Fibroblast of mammary gland (primary cell): ENCODE data around the gene ADAM17.
A peak's percentile ranks its signal among the peaks of the same experiment; 100 is the strongest.

Experiments
- DNase-seq: peaks from one replicate; pipeline ENCODE4 v3.0.0-alpha.2; 2010; ENCODE audit warnings: low read depth
- H3K4me3 ChIP-seq: 2 replicates; pipeline ENCODE4 v1.5.1; 2011; ENCODE audit warnings: low read depth, mild to moderate bottlenecking, low read length, moderate library complexity; ENCODE audit not compliant: control insufficient read depth
- TF ChIP-seq, protein P1 (sequence below): conservative IDR thresholded peaks from 2 replicates; pipeline ENCODE4 v1.5.1; 2011; ENCODE audit warnings: low read depth, low read length, inconsistent platforms; ENCODE audit not compliant: control insufficient read depth, insufficient read depth

ADAM17 gene

DNA sequence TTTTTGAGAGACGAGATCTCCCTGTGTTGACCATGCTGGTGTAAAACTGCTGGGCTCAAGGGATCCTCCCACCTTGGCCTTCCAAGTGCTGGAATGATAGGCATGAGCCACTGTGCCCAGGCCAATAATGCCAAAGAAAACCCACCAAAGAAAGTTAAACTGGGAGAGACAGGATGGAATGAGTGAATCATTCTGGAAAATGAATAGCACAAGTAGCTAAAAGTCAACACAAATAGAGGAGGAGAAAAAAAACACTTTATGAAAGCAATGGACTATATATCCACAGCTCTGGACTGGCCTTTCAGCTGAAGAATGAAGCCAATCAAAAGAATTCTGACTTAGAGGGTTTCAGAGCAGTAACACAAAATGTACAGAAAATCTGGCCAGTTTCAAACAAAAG lies 57.4 kb downstream of the ADAM17 start:
- H3K4me3 ChIP-seq = no peak overlapping the region
- DNase-seq = no peak
- TF ChIP-seq, protein P1, sequence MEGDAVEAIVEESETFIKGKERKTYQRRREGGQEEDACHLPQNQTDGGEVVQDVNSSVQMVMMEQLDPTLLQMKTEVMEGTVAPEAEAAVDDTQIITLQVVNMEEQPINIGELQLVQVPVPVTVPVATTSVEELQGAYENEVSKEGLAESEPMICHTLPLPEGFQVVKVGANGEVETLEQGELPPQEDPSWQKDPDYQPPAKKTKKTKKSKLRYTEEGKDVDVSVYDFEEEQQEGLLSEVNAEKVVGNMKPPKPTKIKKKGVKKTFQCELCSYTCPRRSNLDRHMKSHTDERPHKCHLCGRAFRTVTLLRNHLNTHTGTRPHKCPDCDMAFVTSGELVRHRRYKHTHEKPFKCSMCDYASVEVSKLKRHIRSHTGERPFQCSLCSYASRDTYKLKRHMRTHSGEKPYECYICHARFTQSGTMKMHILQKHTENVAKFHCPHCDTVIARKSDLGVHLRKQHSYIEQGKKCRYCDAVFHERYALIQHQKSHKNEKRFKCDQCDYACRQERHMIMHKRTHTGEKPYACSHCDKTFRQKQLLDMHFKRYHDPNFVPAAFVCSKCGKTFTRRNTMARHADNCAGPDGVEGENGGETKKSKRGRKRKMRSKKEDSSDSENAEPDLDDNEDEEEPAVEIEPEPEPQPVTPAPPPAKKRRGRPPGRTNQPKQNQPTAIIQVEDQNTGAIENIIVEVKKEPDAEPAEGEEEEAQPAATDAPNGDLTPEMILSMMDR = no peak

DNA sequence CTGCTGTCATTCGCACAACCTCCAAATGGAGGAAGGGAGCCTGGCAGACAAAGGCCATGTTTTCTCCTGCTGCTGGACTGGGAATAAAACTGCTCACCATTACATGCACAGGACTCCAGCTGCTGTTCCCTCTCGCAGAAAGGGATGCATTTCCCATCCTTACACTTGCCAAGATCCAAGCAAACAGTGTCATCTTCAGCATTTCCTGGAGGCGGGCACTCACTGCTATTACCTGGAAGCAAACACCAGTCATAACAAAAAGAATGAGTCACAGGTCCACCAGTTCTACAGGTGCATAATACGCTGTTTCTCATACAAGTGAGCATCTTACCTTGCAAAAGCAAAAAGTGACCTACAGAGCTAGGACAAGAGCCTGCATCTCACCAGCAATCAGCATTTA lies 58.6 kb downstream of the ADAM17 start:
- DNase-seq = no peak
- TF ChIP-seq, protein P1 = no peak
- no peak overlapping the region for H3K4me3 ChIP-seq

DNA sequence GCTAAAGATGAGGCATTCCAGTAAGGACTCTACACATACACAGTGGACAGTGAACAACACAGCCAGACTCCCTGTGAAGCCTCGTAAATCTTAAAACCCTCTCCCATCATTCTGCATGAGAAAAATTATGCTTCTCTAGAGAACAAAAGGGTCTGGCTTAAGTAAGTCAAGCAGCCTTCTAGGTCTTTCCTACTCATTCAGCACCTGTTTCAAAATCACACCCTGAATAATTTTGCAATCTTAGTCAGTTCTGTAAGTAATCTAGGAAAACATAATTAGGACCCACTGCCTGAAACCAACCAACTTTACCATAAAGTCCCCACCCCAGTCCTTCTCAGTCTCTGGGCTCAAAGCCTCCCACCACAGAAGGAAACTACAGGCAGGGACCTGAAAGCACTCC lies 61.5 kb downstream of the ADAM17 start:
- no peak overlapping the region for H3K4me3 ChIP-seq
- TF ChIP-seq, protein P1 = no peak
- DNase-seq = no peak

DNA sequence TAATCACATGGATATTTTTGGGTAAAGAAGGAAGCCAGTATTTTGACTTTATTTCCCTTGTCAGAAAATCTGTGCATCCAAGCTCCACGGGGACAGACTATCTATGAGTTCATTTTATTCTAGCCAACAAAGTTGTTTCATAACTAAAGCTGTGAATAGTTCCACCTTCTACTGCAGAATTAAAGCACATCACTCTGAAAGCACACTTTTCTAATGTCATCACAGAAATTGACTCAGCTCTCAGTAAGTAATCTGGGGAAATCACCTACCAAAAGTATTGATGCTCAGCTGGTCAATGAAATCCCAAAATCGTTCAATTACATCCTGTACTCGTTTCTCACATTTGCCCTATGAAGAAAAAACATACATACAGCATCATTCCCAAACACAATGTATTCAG lies 62.2 kb downstream of the ADAM17 start:
- no peak for DNase-seq
- TF ChIP-seq, protein P1 = no peak
- H3K4me3 ChIP-seq = no peak overlapping the region

DNA sequence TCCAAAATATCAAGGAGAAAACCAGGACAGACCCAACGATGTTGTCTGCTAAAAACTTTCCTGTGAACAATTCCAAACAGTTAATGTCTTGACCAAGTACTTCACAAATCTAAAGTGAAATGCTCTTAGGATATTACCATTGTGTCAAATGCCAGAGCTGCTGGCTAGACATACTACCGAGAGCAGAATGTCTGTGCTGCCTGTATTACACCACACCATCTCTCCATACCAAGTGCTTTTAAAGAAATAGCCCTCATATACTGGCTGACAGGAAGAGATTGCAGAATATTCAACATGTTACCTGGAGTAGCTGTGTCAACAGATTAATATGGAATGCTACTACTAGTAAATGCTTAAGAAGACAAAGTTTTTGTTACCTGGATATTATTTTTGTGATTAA lies 62.7 kb downstream of the ADAM17 start:
- H3K4me3 ChIP-seq = no peak overlapping the region
- no peak for DNase-seq
- TF ChIP-seq, protein P1 = no peak

DNA sequence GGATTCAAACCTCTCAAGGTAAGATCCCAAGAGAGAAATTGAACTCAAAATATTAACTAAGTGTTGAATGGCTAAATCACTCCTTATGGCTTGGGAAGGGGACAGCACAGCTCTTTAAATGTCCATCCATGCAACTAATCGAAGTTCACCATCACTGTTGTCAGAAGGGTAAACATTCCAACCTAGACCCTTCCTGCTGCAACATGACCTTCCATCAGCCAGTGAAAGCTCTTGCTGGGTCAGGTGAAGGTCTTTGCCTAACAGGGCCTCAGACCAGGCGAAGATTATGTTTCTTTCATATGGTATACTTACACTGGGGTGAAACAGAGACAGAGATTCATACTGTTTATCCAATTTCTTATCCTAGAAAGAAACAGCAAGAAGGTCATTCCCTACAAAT lies 64.8 kb downstream of the ADAM17 start:
- TF ChIP-seq, protein P1 = no peak
- no peak for DNase-seq
- H3K4me3 ChIP-seq = no peak overlapping the region

- DNase-seq = peak; percentile 67
- H3K4me3 ChIP-seq = no peak overlapping the region
- TF ChIP-seq, protein P1 = no peak
These were observed 66.8 kb downstream of the ADAM17 start for GRCh38 chr2:9488583-9489547.
